Measurements from ENCODE around the gene LZTR1.

- TF ChIP-seq POLR2A (IDR thresholded peaks at IDR 0.05) = no peak
- no peak for TF ChIP-seq CTCF (IDR thresholded peaks at IDR 0.05)
These were observed 19.0 kb downstream of the LZTR1 start for GRCh38 chr22:21000987-21001600.
